NOMO-1 treated with DMSO at 0.1 percent for 48 hours (cell line): Measurements from ENCODE around the gene RTF2.

Source experiments
- DNase-seq: peaks from one replicate; lab custom pipeline; 2025; ENCODE audit not compliant: unreplicated experiment; lab: John Stamatoyannopoulos, UW

Gene RTF2

DNA sequence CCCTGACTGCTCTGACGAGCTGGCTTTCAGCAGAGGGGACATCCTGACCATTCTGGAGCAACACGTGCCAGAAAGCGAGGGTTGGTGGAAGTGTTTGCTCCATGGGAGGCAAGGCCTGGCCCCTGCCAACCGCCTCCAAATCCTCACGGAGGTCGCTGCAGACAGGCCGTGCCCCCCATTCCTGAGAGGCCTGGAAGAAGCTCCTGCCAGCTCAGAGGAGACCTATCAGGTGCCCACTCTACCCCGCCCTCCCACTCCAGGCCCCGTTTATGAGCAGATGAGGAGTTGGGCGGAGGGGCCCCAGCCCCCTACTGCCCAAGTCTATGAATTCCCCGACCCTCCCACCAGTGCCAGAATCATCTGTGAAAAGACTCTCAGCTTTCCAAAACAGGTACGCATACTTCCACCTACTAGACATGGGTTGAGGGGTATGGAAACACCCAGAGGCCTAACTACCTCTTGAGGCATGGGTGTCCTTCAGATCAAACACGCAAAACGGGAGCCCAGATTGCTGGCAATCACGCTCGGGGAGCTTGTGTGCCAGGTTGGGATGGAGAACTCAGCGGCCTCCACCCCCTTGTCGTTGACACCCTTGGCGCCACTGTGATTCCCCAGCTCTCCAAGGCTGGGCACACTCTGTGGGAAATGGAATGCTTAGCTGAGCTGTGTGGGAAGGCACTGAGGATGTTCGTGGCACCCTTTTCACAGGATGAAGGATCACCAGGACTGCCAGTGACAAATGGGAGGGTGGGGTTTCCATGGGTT is 31.0 kb upstream of the RTF2 start:
- no peak for DNase-seq

DNA sequence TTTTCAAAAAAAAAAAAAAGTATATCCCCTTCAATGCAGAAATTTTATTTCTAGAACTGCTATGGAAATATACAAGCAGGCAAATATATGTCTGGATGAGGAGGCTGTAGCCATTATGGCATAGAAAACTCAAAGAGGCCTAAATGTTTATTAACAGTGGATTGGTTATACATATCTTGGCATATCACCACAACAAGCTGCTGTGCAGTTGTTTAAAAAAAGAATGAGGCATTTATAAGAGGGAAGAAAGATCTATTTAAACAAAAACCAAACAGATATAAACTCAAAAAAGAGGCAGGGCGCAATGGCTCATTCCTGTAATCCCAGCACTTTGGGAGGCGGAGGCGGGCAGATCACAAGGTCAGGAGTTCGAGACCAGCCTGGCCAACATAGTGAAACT is 30.1 kb upstream of the RTF2 start:
- DNase-seq, result no peak

DNA sequence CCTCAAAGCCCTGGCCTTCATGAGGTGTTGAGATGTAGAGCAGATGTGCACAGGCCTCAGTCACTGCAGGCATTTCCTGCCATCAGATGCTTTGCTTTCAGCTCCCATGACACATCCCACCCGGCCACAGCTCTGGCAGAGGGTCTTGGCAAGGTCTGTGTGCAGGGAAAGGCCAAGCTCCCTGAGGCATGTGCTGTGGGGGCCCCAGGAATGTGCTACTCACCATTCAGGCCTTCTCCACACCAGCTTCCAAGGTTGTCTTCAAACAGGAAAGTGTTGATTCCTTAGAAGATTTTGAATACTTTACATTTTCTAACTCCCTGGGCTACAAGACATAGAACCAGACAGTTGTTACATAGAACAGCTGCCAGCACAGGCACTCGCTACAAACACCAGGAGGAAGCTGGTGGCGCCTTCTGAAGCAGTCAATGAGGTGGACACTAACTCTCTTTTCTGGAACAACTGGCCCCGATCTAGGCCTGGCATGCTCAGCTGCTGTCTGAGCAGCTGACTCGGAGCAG is 28.6 kb upstream of the RTF2 start:
- peak; percentile 14 for DNase-seq

DNA sequence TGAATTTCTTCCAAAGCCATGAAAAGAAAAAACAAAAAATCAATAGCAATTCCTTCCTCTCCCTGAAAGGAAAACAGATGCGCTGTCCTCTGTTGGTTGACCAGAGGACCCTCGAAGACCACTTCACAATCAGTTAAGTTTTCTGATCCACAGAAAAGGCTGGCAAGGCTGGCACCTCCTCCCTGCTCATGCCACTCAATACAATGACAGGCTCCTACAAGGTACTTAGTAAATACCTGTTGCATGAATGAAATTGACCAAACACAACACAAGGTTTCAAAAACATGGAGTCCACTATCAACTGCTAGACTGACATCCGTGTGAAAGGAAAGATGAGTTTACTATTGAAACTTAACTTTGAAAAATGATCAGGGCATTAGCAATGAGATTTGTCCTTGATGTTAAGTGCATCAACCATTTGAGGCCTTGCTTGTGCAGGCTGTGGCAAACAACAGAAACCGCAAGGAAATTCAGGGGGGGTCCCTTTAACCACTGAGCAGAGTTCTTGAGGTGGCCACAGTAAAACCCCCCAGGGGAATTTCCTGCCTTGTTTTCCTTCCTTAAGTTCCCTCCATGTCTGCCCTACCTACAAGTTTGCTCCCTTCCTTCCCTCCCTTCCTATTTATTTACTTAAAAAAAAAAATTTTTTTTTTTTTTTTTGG is 27.9 kb upstream of the RTF2 start:
- DNase-seq, result no peak

DNA sequence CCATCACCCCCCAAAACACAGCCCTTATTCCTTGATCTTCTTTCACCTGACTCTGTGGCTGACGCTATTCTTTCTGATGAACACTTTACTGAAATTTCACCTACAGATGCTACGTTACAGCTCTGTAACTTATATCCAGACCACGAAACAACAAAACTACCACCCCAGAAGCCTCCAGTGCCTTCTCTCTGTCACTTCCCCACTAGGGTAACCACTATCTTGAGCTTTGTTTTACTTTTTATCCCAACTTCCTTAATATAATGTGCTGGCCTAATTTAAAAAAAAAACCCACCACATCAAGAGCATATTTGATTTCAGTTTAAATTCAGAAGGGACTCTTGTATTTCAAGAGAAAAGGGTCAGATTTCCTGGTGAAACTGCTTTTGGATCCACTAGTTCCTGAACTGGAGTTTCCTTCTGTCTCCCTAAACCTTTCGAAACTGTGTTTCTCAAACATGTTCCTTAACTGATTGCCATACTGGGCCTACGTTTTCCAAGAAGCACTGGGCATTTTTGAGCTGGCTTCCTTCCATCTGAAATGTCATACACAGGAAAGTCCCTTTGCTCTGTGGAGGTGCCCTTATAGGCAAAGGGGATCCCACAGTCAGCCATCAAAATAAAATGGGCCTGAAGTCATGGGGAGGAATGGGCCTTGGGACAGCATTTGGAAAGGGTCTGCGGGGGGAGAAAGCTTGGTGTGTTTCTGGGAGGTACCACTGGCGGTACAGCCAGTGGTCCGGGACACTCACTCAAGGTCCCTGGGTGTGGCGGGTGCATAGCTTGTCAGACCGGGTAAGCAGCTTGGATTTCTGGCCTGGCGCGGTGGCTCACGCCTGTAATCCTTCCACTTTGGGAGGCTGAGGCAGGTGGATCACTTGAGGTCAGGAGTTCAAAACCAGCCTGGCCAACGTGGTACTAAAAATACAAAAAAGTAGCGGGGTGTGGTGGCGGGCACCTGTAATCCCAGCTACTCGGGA is 25.8 kb upstream of the RTF2 start:
- peak; percentile 34 for DNase-seq

DNA sequence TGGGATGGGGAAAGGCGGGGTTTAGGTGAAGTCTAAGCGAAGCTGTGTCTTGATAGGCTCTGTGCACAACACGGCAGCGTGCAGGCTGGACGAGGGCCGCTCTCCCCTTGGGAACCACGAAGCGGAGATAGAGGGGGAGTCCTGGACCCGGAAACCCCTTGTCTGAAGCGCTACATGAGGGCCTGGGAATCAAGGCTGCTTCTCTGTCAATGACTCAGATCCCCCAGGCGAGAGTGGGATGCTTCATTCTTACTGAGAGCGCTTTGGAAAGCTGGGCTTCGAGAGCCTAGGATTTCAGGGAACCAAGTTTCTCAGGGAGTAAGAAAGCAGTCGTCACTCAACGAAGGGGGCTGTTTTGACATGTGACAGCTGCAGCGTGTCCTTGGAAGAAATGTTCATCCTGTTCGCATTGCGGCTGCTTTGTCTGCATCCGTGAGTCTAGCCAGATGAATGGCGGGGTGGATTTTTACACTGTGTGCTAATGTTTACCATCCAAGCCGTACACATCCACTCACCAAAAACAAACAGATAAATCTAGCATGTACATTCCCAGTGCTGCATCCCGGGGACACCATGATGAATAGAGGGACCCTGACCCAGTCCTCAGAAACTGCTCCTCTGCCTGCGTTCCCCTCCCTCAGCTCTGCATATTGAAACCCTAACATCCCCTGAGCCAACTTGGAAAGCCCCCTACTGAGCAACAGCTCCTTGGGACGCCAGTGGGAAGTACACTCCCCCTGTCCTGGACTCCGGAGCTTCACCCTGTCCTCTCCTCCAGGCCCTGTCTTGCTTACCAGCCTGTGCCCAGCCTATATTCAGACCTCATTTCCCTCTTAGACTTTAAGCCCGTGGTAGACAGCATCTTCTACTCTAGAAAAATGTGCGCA is 24.5 kb upstream of the RTF2 start:
- no peak for DNase-seq

DNA sequence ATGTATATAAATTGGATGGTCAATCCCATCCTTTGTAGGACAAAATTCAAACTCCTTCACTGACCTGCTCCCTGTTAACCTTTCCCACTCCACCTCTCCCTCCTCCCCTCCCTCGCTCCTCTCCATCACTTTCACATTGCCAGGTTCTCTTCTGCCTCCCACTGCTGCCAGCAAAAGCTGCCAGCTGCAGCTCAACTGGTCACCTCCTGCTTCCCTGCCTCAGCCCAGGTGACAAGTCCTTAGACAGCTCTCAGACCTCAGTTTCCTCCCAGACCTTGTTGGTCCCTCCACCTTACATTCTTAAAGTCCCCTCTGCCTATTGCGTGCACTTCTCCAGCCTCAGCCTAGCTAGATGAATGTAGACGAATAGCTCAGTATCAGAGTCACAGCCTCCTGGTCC is 23.3 kb upstream of the RTF2 start:
- no peak for DNase-seq

DNA sequence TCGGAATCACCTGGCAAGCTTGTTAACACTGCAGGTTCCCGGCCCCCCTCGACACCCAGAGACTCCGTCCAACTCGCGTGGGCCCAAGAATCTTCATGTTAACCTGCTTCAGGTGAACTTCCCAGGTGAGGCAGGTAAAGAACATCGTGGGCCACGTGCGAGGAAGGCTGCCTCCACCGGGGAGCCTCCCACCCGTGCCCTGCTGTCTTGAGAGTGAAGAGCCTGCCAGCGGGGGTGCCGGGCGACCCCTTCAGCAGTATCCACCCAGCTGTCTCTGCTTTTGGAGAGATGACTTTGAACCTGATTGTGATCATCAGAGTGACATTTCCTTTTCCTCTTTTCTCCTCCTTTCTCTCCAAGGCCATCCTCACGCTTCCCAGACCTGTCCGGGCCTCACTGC is 22.9 kb upstream of the RTF2 start:
- DNase-seq, result no peak

DNA sequence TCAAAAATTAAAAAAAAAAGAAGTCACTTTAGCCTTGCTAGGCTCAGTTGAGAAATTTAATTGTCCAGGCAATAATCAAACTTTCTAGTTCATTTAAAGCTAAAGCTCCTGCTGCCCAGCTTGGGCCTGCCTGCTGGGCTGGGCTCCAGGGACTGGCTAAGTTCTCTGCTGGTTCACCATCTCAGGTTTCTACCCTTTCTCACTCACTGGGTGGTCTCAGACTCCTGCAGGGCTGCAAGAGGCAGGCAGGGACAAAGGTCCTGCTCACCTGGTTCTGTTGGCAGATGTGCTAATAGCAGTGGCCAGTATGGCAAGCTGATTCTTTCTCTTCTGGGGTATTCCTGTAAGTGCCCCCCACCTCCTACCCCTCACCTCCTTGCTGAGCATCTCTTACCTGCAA is 21.2 kb upstream of the RTF2 start:
- DNase-seq, result no peak

DNA sequence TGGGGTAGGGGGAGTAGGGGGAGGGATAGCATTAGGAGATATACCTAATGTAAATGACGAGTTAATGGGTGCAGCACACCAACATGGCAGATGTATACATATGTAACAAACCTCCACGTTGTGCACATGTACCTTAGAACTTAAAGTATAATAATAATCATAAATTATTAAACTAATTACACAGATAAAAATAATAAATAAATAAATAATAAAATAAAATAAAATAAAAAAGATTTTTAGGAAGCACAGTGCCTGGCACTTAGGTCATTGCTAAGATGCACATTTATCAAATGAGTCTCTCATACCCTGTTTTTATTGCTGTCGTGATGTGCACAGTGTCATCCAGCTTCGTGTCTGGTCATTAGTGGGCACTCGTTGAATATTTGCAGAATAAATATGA is 19.0 kb upstream of the RTF2 start:
- DNase-seq, result no peak

DNA sequence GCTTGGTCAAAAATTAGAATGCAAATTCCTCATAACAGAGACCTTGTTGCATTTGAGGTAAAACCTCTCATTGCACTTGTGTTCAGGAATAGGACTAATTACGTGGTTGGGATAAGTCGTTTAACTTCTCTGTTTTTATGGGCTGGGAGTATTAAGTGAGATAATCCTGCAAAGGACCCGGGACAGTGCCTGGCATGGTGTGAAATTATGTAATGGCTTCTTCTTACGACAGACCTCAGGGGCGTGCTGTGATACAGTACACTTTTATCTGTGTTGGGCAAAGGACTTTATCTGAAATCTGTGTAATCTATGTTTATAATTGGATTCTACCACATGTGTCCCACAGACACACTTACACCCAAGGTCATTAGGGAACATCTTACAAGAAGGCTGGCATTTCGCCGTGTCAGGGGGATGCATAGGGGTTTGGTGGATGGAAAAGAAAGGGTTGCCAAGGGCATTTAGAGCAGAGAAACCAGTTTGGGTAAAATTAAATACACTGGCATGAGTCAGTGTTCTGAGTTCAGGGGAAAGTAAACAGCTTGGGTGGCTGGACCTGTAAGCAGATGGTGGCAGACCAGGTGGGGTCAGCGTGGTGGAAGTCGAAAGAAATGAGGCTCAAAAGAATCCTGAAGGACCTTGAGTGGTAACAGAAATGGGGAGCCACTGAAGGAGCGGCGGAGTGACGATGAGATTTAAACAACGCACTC is 17.2 kb upstream of the RTF2 start:
- peak; percentile 26 for DNase-seq

DNA sequence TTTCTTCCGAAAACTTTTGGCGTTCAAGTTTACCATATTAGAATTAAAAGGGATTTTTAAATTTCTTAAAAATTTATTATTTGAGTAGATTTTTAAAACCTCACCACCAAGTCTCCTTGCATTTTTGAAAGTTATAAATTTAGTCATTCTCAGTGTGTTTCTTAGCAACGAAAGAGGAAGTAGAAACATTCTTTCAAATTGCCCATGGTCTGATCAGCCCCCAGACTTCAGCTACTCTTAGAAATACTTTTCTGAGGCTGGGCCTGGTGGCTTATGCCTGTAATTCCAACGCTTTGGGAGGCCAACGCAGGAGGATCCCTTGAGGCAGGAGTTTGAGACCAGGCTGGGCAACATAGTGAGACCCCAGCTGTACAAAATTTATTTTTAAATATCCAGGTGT is 15.1 kb upstream of the RTF2 start:
- DNase-seq, result peak; percentile 78

DNA sequence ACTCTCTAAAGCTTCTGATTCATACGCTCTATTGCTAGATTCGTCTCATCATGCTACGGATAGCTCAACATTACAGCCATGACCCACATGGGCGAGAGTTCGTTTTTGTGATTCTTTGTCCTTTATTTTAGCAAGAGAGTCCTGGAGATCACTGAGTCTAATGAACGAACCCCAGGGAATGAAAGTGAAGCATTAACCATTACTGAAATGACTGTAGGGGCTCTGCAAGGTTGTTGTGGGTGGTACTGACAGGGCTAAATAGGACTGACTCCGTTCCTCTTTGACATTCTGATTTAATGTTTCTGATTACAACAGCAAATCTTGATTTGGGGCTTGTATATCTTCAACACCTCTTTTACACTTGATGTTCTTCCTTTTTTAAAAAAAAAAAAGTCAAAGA is 13.7 kb upstream of the RTF2 start:
- DNase-seq, result no peak

DNA sequence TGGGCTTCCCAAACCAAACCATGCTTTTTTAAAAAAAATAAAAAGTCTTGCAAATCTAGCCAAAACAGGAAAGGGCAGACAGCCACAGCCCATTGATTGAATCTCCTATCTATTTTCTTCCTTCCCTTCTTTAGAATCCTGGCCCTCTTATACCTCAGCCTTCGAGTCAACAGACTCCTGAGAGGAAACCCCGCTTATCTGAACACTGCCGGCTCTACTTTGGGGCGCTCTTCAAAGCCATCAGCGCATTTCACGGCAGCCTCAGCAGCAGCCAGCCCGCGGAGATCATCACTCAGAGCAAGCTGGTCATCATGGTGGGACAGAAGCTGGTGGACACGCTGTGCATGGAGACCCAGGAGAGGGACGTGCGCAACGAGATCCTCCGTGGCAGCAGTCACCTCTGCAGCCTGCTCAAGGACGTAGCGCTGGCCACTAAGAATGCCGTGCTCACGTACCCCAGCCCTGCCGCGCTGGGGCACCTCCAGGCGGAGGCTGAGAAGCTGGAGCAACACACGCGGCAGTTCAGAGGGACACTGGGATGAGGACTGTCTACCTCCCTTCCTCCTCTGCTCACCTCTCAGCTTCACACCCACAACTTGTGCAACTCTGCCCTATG is 10.1 kb upstream of the RTF2 start:
- no peak for DNase-seq

DNA sequence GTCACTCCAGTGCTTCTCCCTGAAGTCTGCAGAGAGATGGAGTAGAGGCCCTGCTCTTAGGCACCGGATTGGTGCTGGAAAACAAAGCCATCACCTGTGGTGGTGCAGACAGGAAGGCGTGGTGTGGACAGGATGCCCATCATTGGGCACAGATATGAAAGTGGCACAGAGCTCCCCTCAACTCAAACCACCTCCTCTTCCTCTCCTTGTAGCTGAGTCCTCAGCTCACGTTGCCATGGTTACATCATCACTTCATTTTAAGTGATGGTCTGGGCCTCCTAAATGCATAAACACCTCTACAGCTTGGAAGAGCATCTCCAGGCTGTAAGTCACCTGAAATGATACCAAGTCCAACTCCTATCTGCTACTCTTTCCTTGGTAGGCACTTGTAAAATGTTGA is 8.0 kb upstream of the RTF2 start:
- DNase-seq, result no peak

DNA sequence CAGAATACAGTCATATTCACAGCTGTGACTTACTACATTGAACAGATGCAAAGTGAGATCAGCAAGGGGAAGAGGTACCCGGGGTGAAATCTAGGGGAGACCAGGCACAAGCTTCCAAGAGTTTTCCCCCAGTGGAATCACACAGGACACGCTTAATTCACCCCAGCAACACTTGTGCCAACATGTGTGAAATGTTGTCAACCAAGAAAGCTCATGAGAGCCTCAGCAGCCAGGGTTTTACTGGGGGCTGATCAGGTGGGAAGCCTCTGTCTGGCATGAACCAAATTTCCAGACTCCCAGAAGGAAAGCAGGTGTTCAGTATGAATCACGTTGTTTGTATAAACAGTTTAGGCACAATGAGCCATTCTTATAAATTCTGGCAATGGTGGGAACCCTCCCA is 6.9 kb upstream of the RTF2 start:
- no peak for DNase-seq

DNA sequence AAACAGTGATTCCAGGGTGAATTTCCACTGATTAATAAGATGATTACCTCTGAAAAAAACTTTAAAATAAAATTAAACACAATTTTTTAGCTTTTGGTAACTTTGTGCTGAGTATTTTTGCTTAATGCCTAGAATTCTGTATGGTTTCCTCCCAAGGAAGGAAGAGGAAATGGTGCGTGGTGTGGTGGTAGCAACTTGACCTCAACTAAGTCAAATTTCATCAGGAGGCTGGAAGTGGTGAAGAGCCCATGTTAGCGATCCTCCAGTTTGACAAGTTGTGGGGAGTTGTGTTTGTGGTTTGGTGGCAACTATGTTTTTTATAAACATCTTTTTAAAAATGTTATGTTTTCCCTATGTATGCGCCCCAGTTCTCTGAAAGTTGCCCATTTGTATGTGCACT is 5.0 kb upstream of the RTF2 start:
- peak; percentile 60 for DNase-seq

DNA sequence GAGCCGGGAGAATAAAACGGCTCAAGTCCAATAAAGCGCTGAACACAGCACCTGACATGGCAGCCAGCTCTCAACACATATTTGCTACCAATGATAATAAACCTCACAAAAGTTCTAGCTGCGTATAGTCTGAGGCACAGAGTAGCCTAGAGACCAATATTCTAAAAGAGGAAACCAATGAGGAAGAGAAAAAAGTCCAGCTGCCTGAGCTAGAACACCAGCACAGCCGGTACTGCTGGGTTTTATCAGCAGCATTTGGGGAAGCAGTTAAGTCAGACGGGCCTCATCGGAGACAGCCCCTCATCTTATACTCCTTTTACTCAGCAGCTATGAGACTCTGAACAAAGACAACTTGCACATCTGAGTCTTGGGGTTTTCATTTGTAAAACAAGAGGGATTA is 2.4 kb upstream of the RTF2 start:
- peak; percentile 85 for DNase-seq

DNA sequence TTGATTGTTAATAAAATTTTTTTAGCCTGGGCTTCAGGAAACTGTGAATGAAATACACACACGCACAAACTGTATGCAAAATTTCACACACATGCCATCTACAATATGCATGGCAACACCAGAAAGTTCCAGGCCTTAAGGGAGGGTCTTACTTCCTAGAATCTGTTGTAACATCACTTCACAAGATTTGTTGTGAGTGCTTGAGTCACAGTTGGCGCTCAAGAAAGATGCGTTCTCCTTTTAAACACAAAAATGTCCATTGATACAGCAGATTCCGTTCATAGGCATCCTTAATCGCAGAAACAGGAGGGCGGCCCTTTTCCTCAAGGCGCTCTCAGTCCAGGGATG is 485 bp upstream of the RTF2 start:
- peak; percentile 43 for DNase-seq

DNA sequence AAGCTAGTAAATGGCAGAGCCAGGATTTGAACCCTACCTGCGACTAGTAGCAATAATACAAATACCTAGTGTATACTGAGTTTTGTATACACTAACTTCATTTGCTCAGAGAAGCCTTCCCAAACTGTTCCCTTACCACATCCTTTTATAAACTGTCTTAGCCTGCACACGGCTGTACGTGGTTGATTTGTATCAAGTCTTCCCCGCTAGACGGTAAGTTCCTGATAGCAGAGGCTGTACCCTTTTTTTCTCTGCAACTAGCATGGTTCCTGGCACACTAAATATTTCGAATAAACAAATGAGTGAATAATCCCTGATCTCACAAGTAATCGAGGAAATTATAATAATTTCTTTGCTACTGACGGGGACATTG is 636 bp downstream of the RTF2 start:
- DNase-seq, result no peak
